Brain microvascular endothelial cell (primary cell): ENCODE measurements around the gene FOXJ3.

Experiments used
- DNase-seq: peaks from one replicate; pipeline ENCODE4 v3.0.0-alpha.2; 2020
- H3K27ac ChIP-seq: fragments of 250-450 bp; sonication (Bioruptor Pico); 2 replicates; pipeline ENCODE4 v1.5.1; 2020; ENCODE audit warnings: mild to moderate bottlenecking, moderate library complexity
- H3K27me3 ChIP-seq: fragments of 250-450 bp; sonication (Bioruptor Pico); replicated peaks from 2 replicates; pipeline ENCODE4 v1.5.1; 2020; ENCODE audit warnings: mild to moderate bottlenecking
- H3K36me3 ChIP-seq: fragments of 250-450 bp; sonication (Bioruptor Pico); replicated peaks from 2 replicates; pipeline ENCODE4 v1.5.1; 2020; ENCODE audit warnings: mild to moderate bottlenecking
- H3K4me3 ChIP-seq: 2 replicates; pipeline ENCODE4 v1.5.1; 2011; ENCODE audit warnings: low read depth, mild to moderate bottlenecking, control low read depth, low read length, moderate library complexity
- CTCF ChIP-seq: IDR thresholded peaks from 2 replicates; pipeline ENCODE4 v1.5.1; 2011; ENCODE audit warnings: low read depth, mild to moderate bottlenecking, moderate library complexity, low read length, control low read depth, inconsistent platforms; ENCODE audit errors: missing control alignments
- in situ Hi-C: cut with HindIII; loops from 2 replicates; pipeline ENCODE4 v1.10.0; 2017; ENCODE audit warnings: low sequenced_read_pairs, low pct_ligation_motif_present

FOXJ3 gene

GRCh38 chr1:42334240-42335049 is 590 bp downstream of the FOXJ3 start:
- Histone ChIP-seq H3K36me3 (peaks cover 2% of the 10 kb centered on the region), H3K27ac (peak overlapping the region; percentile 82), H3K4me3 (peak overlapping the region; percentile 99), H3K27me3 (no peaks in the 10 kb centered on the region)
- DNase-seq: peak; percentile 39
- in situ Hi-C loops: no loop called here
- TF ChIP-seq CTCF: no peak

GRCh38 chr1:42333662-42334239 is 1.3 kb downstream of the FOXJ3 start:
- Histone ChIP-seq H3K36me3 (peaks cover 2% of the 10 kb centered on the region), H3K27me3 (no peaks in the 10 kb centered on the region), H3K4me3 (peak overlapping the region; percentile 99), H3K27ac (peak overlapping the region; percentile 82)
- in situ Hi-C loops: no loop called here
- TF ChIP-seq CTCF: no peak
- no peak for DNase-seq

GRCh38 chr1:42332877-42333276 is 2.2 kb downstream of the FOXJ3 start:
- Histone ChIP-seq H3K27me3 (no peaks in the 10 kb centered on the region), H3K36me3 (peaks cover 2% of the 10 kb centered on the region), H3K27ac (no peak overlapping the region), H3K4me3 (no peak overlapping the region)
- in situ Hi-C loops: no loop called here
- no peak for DNase-seq
- TF ChIP-seq CTCF: no peak

GRCh38 chr1:42330215-42330614 is 4.8 kb downstream of the FOXJ3 start:
- Histone ChIP-seq H3K4me3 (no peak overlapping the region), H3K27ac (no peak overlapping the region), H3K27me3 (no peaks in the 10 kb centered on the region), H3K36me3 (peaks cover 2% of the 10 kb centered on the region)
- no peak for TF ChIP-seq CTCF
- in situ Hi-C loops: no loop called here
- no peak for DNase-seq

- DNase-seq: no peak
- Histone ChIP-seq H3K4me3 (no peak overlapping the region), H3K36me3 (no peaks in the 10 kb centered on the region), H3K27ac (no peak overlapping the region), H3K27me3 (no peaks in the 10 kb centered on the region)
- in situ Hi-C loops: no loop called here
- TF ChIP-seq CTCF: no peak
These were observed 6.0 kb downstream of the FOXJ3 start for GRCh38 chr1:42328916-42329496.
